Lower lobe of right lung (tissue), 2 donors: Measurements from ENCODE around the gene PLPPR3. TPM values are rescaled to one million over a fixed set of nuclear protein-coding genes. Genes with fewer than 3 reads are reported as not detected.
A peak's percentile ranks its signal among the peaks of the same experiment; 100 is the strongest.

Experiments used
- ATAC-seq, 2 donors: fragments of 200-7000 bp; cut with Tn5 transposase; one replicate each; pipeline ENCODE4 v1.9.1; 2020 to 2022; ENCODE audit warnings: mild to moderate bottlenecking in 2 of 2, moderate library complexity in 2 of 2
- DNase-seq: peaks from one replicate; pipeline ENCODE4 v3.0.0-alpha.2; 2020
- H3K27ac ChIP-seq: fragments of 200-600 bp; one replicate; pipeline ENCODE4 v1.8.0; 2022
- H3K27me3 ChIP-seq: fragments of 200-600 bp; one replicate; pipeline ENCODE4 v1.8.0; 2022; ENCODE audit warnings: low read depth
- H3K36me3 ChIP-seq: fragments of 200-600 bp; one replicate; pipeline ENCODE4 v1.8.0; 2022; ENCODE audit warnings: mild to moderate bottlenecking
- H3K4me1 ChIP-seq: fragments of 200-600 bp; one replicate; pipeline ENCODE4 v1.8.0; 2022
- H3K4me3 ChIP-seq: fragments of 200-600 bp; one replicate; pipeline ENCODE4 v1.8.0; 2022; ENCODE audit warnings: mild to moderate bottlenecking
- H3K9me3 ChIP-seq: fragments of 200-600 bp; one replicate; pipeline ENCODE4 v1.8.0; 2022
- CTCF ChIP-seq: fragments of 200-600 bp; IDR thresholded peaks from one replicate; pipeline ENCODE4 v1.8.0; 2022; ENCODE audit warnings: antibody characterized with exemption, mild to moderate bottlenecking
- intact Hi-C: fragments of 100-400 bp; cut with DNase I; formaldehyde crosslinking; loops from one replicate; pipeline ENCODE4 v1.11.0; 2022
- total RNA-seq: library from RNA; stranded (reverse); fragmentation: NEBNext Ultra II Directional; extraction: Animal tissue kit (Norgen Biotek cat#: 25700); gene quantifications from one replicate; pipeline ENCODE4 v1.2.1, GENCODE V29; 2021
- donor health status: DM: no; HTN: yes; CAD: no; lungs with severe emphysema.

Gene PLPPR3
- total RNA-seq, 1 donor from 2014 or later: 2.1 TPM

- no peak for TF ChIP-seq CTCF
- H3K27ac ChIP-seq: no peak overlapping the region
- DNase-seq (peak; percentile 41), ATAC-seq (no peak)
- peaks cover 91% of the 10 kb centered on the region for H3K36me3 ChIP-seq
- no peak overlapping the region for H3K4me3 ChIP-seq
- intact Hi-C loops: no loop called here
- H3K27me3 ChIP-seq: no peaks in the 10 kb centered on the region
- no peaks in the 10 kb centered on the region for H3K9me3 ChIP-seq
- H3K4me1 ChIP-seq: peaks cover 52% of the 10 kb centered on the region
Observed at GRCh38 chr19:803686-804418, 17.9 kb downstream of the PLPPR3 start.

- peak overlapping the region; percentile 39 for H3K27ac ChIP-seq
Observed at GRCh38 chr19:803099-803561, 18.6 kb downstream of the PLPPR3 start.

GRCh38 chr19:802498-803098, 19.2 kb downstream of the PLPPR3 start:
- H3K4me1 ChIP-seq: peaks cover 58% of the 10 kb centered on the region
- H3K27ac ChIP-seq: peak overlapping the region; percentile 96
- intact Hi-C loops: no loop called here
- DNase-seq (no peak), ATAC-seq (no peak)
- H3K36me3 ChIP-seq: peaks cover 79% of the 10 kb centered on the region
- TF ChIP-seq CTCF: no peak
- peak overlapping the region; percentile 85 for H3K4me3 ChIP-seq
- no peaks in the 10 kb centered on the region for H3K27me3 ChIP-seq
- no peaks in the 10 kb centered on the region for H3K9me3 ChIP-seq

More at GRCh38 chr19:803099-803561, 18.6 kb downstream of the PLPPR3 start:
- Histone ChIP-seq H3K27me3 (no peaks in the 10 kb centered on the region), H3K4me3 (peak overlapping the region; percentile 85), H3K9me3 (no peaks in the 10 kb centered on the region), H3K36me3 (peaks cover 84% of the 10 kb centered on the region), H3K4me1 (peaks cover 58% of the 10 kb centered on the region)
- DNase-seq (no peak), ATAC-seq (no peak)
- TF ChIP-seq CTCF: no peak
- intact Hi-C loops: no loop called here

GRCh38 chr19:801861-802497, 19.8 kb downstream of the PLPPR3 start:
- DNase-seq: peak; percentile 76
- no peaks in the 10 kb centered on the region for H3K9me3 ChIP-seq
- intact Hi-C loops: no loop called here
- no peaks in the 10 kb centered on the region for H3K27me3 ChIP-seq
- H3K4me3 ChIP-seq: peak overlapping the region; percentile 85
- TF ChIP-seq CTCF: no peak
- peak overlapping the region; percentile 96 for H3K27ac ChIP-seq
- H3K36me3 ChIP-seq: peaks cover 72% of the 10 kb centered on the region
- H3K4me1 ChIP-seq: peaks cover 58% of the 10 kb centered on the region
- ATAC-seq: peak; percentile 22 to 58

GRCh38 chr19:801030-801860, 20.5 kb downstream of the PLPPR3 start:
- H3K36me3 ChIP-seq: peaks cover 65% of the 10 kb centered on the region
- no peaks in the 10 kb centered on the region for H3K9me3 ChIP-seq
- peak; percentile 88 for DNase-seq
- H3K4me3 ChIP-seq: peak overlapping the region; percentile 85
- H3K27ac ChIP-seq: peak overlapping the region; percentile 96
- TF ChIP-seq CTCF: no peak
- peaks cover 61% of the 10 kb centered on the region for H3K4me1 ChIP-seq
- ATAC-seq: peak; percentile 0 to 26
- no peaks in the 10 kb centered on the region for H3K27me3 ChIP-seq
- intact Hi-C loops: no loop called here
